GM12801 (cell line): Measurements from ENCODE around the gene MCCC1.

ENCODE experiments used
- CTCF ChIP-seq: IDR thresholded peaks from one replicate; pipeline ENCODE4 v1.5.1; 2011; ENCODE audit warnings: control low read depth; ENCODE audit not compliant: insufficient read length; ENCODE audit errors: extremely low read depth

MCCC1 gene

GRCh38 chr3:182989566-182989965 is 109.7 kb downstream of the MCCC1 start:
- TF ChIP-seq CTCF = no peak

GRCh38 chr3:182986021-182986420 is 113.3 kb downstream of the MCCC1 start:
- no peak for TF ChIP-seq CTCF

- TF ChIP-seq CTCF = no peak
These were observed 115.4 kb downstream of the MCCC1 start for GRCh38 chr3:182983876-182984275.

GRCh38 chr3:182981038-182981380 is 118.3 kb downstream of the MCCC1 start:
- TF ChIP-seq CTCF = no peak

- no peak for TF ChIP-seq CTCF
These were observed 118.9 kb downstream of the MCCC1 start, which contains the start of gene DCUN1D1 for GRCh38 chr3:182980204-182981037. DCUN1D1 (minus strand) TSS chr3:182980538; CDS start chr3:182980489, 49 bp downstream.

- TF ChIP-seq CTCF = no peak
These were observed 119.6 kb downstream of the MCCC1 start for GRCh38 chr3:182979674-182980191.

GRCh38 chr3:182979103-182979673 is 120.1 kb downstream of the MCCC1 start:
- TF ChIP-seq CTCF = no peak
